Type B pancreatic cell (in vitro differentiated cells): ENCODE results near the gene AGBL2. TPM values are rescaled to one million over a fixed set of nuclear protein-coding genes. Genes with fewer than 3 reads are reported as not detected.
"Not testable (repeated sequence)": the region's sequence is repeated elsewhere in the genome, so short reads cannot be mapped to it uniquely, and the experiment has no call there.

ENCODE experiments used
- DNase-seq: peaks from one replicate; pipeline ENCODE4 v3.0.0; 2021; ENCODE audit warnings: mixed read lengths; ENCODE audit not compliant: unreplicated experiment; ENCODE audit errors: extremely low spot score
- H3K27ac Mint-ChIP-seq: 2 replicates; pipeline ENCODE4 v1.8.0; 2021; ENCODE audit warnings: mild to moderate bottlenecking, mixed read lengths
- H3K27me3 Mint-ChIP-seq: 2 replicates; pipeline ENCODE4 v1.8.0; 2021; ENCODE audit warnings: mixed read lengths
- H3K36me3 Mint-ChIP-seq: 2 replicates; pipeline ENCODE4 v1.8.0; 2021; ENCODE audit warnings: mixed read lengths
- H3K4me1 Mint-ChIP-seq: one replicate; pipeline ENCODE4 v1.8.0; 2021; ENCODE audit warnings: mixed read lengths; ENCODE audit not compliant: unreplicated experiment
- H3K4me3 Mint-ChIP-seq: 2 replicates; pipeline ENCODE4 v1.8.0; 2021; ENCODE audit warnings: mild to moderate bottlenecking, mixed read lengths
- H3K9me3 Mint-ChIP-seq: 2 replicates; pipeline ENCODE4 v1.8.0; 2021; ENCODE audit warnings: mixed read lengths
- CTCF ChIP-seq: fragments of 200-600 bp; sonication (generic); conservative IDR thresholded peaks from 2 replicates; pipeline ENCODE4 v1.5.0; 2021; ENCODE audit warnings: antibody characterized with exemption, mild to moderate bottlenecking
- total RNA-seq: library from RNA; stranded (reverse); gene quantifications from 2 replicates; pipeline ENCODE4 v1.2.1, GENCODE V29; 2021; ENCODE audit warnings: low replicate concordance

The AGBL2 gene
- total RNA-seq, 1 donor from 2014 or later = 5.9 TPM

- Mint-ChIP-seq H3K9me3 (peaks cover 16% of the 10 kb centered on the region), H3K36me3 (no peaks in the 10 kb centered on the region), H3K27ac (no peak overlapping the region), H3K27me3 (no peaks in the 10 kb centered on the region), H3K4me1 (no peaks in the 10 kb centered on the region), H3K4me3 (no peak overlapping the region)
- no peak for TF ChIP-seq CTCF
- no peak for DNase-seq
Observed at GRCh38 chr11:47649276-47649675, 65.9 kb downstream of the AGBL2 start.

- no peak overlapping the region for H3K4me3 Mint-ChIP-seq
- H3K4me1 Mint-ChIP-seq = peaks cover 16% of the 10 kb centered on the region
- H3K9me3 Mint-ChIP-seq = no peaks in the 10 kb centered on the region
- H3K36me3 Mint-ChIP-seq = no peaks in the 10 kb centered on the region
- H3K27ac Mint-ChIP-seq = peak overlapping the region; percentile 15
- H3K27me3 Mint-ChIP-seq = no peaks in the 10 kb centered on the region
- TF ChIP-seq CTCF = no peak
- no peak for DNase-seq
Observed at GRCh38 chr11:47646019-47646418, 69.2 kb downstream of the AGBL2 start.

GRCh38 chr11:47645500-47645899 is 69.7 kb downstream of the AGBL2 start:
- Mint-ChIP-seq H3K4me1 (peaks cover 21% of the 10 kb centered on the region), H3K9me3 (no peaks in the 10 kb centered on the region), H3K27ac (peak overlapping the region; percentile 15), H3K36me3 (no peaks in the 10 kb centered on the region), H3K27me3 (no peaks in the 10 kb centered on the region), H3K4me3 (no peak overlapping the region)
- TF ChIP-seq CTCF = no peak
- no peak for DNase-seq

- TF ChIP-seq CTCF = peak; percentile 51
- Mint-ChIP-seq H3K36me3 (peaks cover 7% of the 10 kb centered on the region), H3K4me1 (peaks cover 24% of the 10 kb centered on the region), H3K4me3 (peak within 1 kb of the TSS; percentile 98), H3K9me3 (no peaks in the 10 kb centered on the region), H3K27me3 (no peaks in the 10 kb centered on the region), H3K27ac (peak within 1 kb of the TSS; percentile 97)
- DNase-seq = peak; percentile 97
Observed at GRCh38 chr11:47642099-47642855, 72.9 kb downstream of the AGBL2 start, which contains the start of gene MTCH2. MTCH2 (minus strand) TSS chr11:47642559; CDS start chr11:47642465, 94 bp downstream.

GRCh38 chr11:47641600-47642098 is 73.5 kb downstream of the AGBL2 start:
- peak overlapping the region; percentile 97 for H3K27ac Mint-ChIP-seq
- H3K4me3 Mint-ChIP-seq = peak overlapping the region; percentile 98
- no peak for DNase-seq
- no peaks in the 10 kb centered on the region for H3K9me3 Mint-ChIP-seq
- H3K36me3 Mint-ChIP-seq = peaks cover 7% of the 10 kb centered on the region
- no peaks in the 10 kb centered on the region for H3K27me3 Mint-ChIP-seq
- TF ChIP-seq CTCF = no peak
- peaks cover 24% of the 10 kb centered on the region for H3K4me1 Mint-ChIP-seq

GRCh38 chr11:47640506-47640905 is 74.7 kb downstream of the AGBL2 start:
- not testable (repeated sequence) for DNase-seq

GRCh38 chr11:47636331-47636730 is 78.8 kb downstream of the AGBL2 start:
- not testable (repeated sequence) for H3K9me3 Mint-ChIP-seq, H3K4me3 Mint-ChIP-seq, DNase-seq, H3K27ac Mint-ChIP-seq, H3K27me3 Mint-ChIP-seq
- Mint-ChIP-seq H3K4me1 (peaks cover 11% of the 10 kb centered on the region), H3K36me3 (peaks cover 24% of the 10 kb centered on the region)

More at GRCh38 chr11:47640506-47640905, 74.7 kb downstream of the AGBL2 start:
- H3K9me3 Mint-ChIP-seq, H3K27me3 Mint-ChIP-seq, H3K27ac Mint-ChIP-seq, H3K36me3 Mint-ChIP-seq: not testable (repeated sequence)
- Mint-ChIP-seq H3K4me3 (peak overlapping the region; percentile 98), H3K4me1 (peaks cover 24% of the 10 kb centered on the region)
